Heart left ventricle (tissue), 16 donors: Measurements from ENCODE around the gene CHRNB4. TPM values are rescaled to one million over a fixed set of nuclear protein-coding genes. Genes with fewer than 3 reads are reported as not detected.

Experiments
- ATAC-seq, 4 donors: fragments of 200-7000 bp; cut with Tn5 transposase; one replicate each; pipeline ENCODE4 v1.9.1; 2020 to 2022; ENCODE audit warnings: moderate library complexity in 4 of 4, mild to moderate bottlenecking in 3 of 4, moderate number of reproducible peaks in 1 of 4
- DNase-seq, 5 donors: peaks; one replicate each; pipeline ENCODE4 v3.0.0-alpha.2; 2020
- H3K27ac ChIP-seq, 12 donors: fragments of 200-600 bp; sonication (generic) in 4 of 12; one replicate each; pipeline versions ENCODE4 v1.5.0 to v1.8.0; 2016 to 2022; ENCODE audit warnings: mild to moderate bottlenecking in 2 of 12
- H3K27me3 ChIP-seq, 9 donors: fragments of 200-600 bp; sonication (generic) in 2 of 9; one replicate each; pipeline versions ENCODE4 v1.5.1 to v1.8.0; 2016 to 2022; ENCODE audit warnings: mild to moderate bottlenecking in 3 of 9
- H3K36me3 ChIP-seq, 9 donors: fragments of 200-600 bp; sonication (generic) in 2 of 9; one replicate each; pipeline versions ENCODE4 v1.5.0 to v1.8.0; 2018 to 2022; ENCODE audit warnings: mild to moderate bottlenecking in 2 of 9
- H3K4me1 ChIP-seq, 12 donors: fragments of 200-600 bp; sonication (generic) in 4 of 12; one replicate each; pipeline versions ENCODE4 v1.5.0 to v1.8.0; 2016 to 2022; ENCODE audit warnings: mild to moderate bottlenecking in 3 of 12
- H3K4me3 ChIP-seq, 12 donors: fragments of 200-600 bp; sonication (generic) in 4 of 12; one replicate each; pipeline versions ENCODE4 v1.5.0 to v1.8.0; 2017 to 2022; ENCODE audit warnings: mild to moderate bottlenecking in 9 of 12, moderate library complexity in 4 of 12
- H3K9me3 ChIP-seq, 12 donors: fragments of 200-600 bp; sonication (generic) in 4 of 12; one replicate each; pipeline versions ENCODE4 v1.5.0 to v1.8.0; 2016 to 2022; ENCODE audit warnings: mild to moderate bottlenecking in 1 of 12
- POLR2A ChIP-seq, 2 donors: fragments of 450-650 bp; IDR thresholded peaks; one replicate each; pipeline ENCODE4 v1.6.1; 2017; ENCODE audit warnings: antibody characterized with exemption in 2 of 2, mild to moderate bottlenecking in 2 of 2, moderate library complexity in 2 of 2
- WGBS, 4 donors: extraction: QIAGEN DNeasy Blood & Tissue Kit in 2 of 4; methylation state at CpG; one replicate each; pipeline versions ENCODE4 v1.1.5 to v1.1.7; 2013 to 2018; 5-methylcytosine and 5-hydroxymethylcytosine counted together
- intact Hi-C, 10 donors: fragments of 100-400 bp; cut with DNase I; formaldehyde crosslinking; loops; one replicate each; pipeline versions ENCODE4 v1.11.1 to v1.14.2; 2022
- polyA plus RNA-seq, 2 donors: library from polyadenylated mRNA; stranded (reverse); fragments of 200-250 nt; gene quantifications; one replicate each; pipeline ENCODE4 v1.2.3, GENCODE V29; 2013
- total RNA-seq, 9 donors: library from RNA; depleted of rRNA in 2 of 9; stranded (reverse); fragments of >200 nt in 2 of 9; fragmentation: NEBNext Ultra II Directional in 3 of 9; extraction: Animal tissue kit (Norgen Biotek cat#: 25700) in 3 of 9; gene quantifications; one replicate each; pipeline versions ENCODE4 v1.1.0 to v1.2.4, GENCODE V29; 2016 to 2023
- TF ChIP-seq, protein P1 (sequence below), 12 donors: fragments of 200-600 bp; sonication (generic) in 4 of 12; IDR thresholded peaks; one replicate each; pipeline versions ENCODE4 v1.5.0 to v1.8.0; 2018 to 2022; ENCODE audit warnings: antibody characterized with exemption in 12 of 12, mild to moderate bottlenecking in 5 of 12
- donor health status: ischemic (EF 13 %, LVEDD 7.1; RV severe dilation, severe dysfunction).
- donor health status: healthy with polysubstance abuse.
- donor health status: DM: no; HTN: yes; CAD: no.
- donor health status: DM: no; HTN: no; CAD: no.
- donor health status: ischemic (EF 25% LVEDD 6.9; RV normal size, moderate dysfunction).
- donor health status: ischemic (EF 25% LVEDD 5.7; RV mildly dilated, moderate dysfunction).
- donor health status: healthy.
- donor health status: DM: yes; HTN: yes; CAD: no.
- donor health status: ischemic (EF 35%, LVEDD 5.7; RV mildly dilated, moderate dysfunction).
- donor health status: nonischemic (EF 11% LVEDD 7.7; RV severe dilation, severe dysfunction).
- donor health status: DM: yes; HTN: yes; CAD: no.
- donor health status: PGD.
- donor health status: ischemic (EF 29% LVEDD 5.4; RV normal size, mild dysfunction).
- donor health status: nonischemic (EF 23%, LVEDD 6.1; RV moderate dilation, normal function).

CHRNB4 gene
- total and polyA plus RNA-seq, 11 donors = 0.21 TPM; not detected in 10

DNA sequence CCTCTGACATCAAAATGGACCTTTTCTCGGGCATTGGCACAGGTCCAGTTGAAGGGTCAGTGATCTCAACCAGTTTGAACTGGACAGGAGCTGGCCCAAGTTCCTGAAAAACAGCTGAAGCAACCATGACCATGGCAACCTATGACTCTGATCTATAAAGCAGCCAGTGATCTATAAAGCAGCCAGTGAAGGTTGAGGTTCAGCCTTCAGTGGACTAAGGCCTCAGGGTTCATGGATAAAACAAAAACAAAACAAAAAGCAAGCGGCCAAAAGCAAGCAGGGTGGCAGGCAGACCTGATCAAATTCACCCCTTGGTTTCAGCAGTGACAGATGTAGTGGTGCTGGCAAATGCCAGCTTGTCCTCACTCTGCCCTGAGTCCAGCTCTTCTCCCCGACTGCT, 10.0 kb upstream of the CHRNB4 start:
- WGBS, 4 donors = 53 to 72% (median 63%) methylated on average over 3 of the region's 3 CpGs
- Histone ChIP-seq H3K4me3 (no peak overlapping the region), H3K27ac (no peak overlapping the region), H3K4me1 (peaks cover 0 to 6% (median 0%) of the 10 kb centered on the region in 12 donors), H3K27me3 (no peaks in the 10 kb centered on the region), H3K9me3 (no peaks in the 10 kb centered on the region), H3K36me3 (no peaks in the 10 kb centered on the region)
- TF ChIP-seq POLR2A (IDR thresholded peaks at IDR 0.05) = no peak
- TF ChIP-seq, protein P1, sequence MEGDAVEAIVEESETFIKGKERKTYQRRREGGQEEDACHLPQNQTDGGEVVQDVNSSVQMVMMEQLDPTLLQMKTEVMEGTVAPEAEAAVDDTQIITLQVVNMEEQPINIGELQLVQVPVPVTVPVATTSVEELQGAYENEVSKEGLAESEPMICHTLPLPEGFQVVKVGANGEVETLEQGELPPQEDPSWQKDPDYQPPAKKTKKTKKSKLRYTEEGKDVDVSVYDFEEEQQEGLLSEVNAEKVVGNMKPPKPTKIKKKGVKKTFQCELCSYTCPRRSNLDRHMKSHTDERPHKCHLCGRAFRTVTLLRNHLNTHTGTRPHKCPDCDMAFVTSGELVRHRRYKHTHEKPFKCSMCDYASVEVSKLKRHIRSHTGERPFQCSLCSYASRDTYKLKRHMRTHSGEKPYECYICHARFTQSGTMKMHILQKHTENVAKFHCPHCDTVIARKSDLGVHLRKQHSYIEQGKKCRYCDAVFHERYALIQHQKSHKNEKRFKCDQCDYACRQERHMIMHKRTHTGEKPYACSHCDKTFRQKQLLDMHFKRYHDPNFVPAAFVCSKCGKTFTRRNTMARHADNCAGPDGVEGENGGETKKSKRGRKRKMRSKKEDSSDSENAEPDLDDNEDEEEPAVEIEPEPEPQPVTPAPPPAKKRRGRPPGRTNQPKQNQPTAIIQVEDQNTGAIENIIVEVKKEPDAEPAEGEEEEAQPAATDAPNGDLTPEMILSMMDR (IDR thresholded peaks at IDR 0.05) = no peak
- ATAC-seq (no peak), DNase-seq (no peak)
- intact Hi-C loops = no loop called here

DNA sequence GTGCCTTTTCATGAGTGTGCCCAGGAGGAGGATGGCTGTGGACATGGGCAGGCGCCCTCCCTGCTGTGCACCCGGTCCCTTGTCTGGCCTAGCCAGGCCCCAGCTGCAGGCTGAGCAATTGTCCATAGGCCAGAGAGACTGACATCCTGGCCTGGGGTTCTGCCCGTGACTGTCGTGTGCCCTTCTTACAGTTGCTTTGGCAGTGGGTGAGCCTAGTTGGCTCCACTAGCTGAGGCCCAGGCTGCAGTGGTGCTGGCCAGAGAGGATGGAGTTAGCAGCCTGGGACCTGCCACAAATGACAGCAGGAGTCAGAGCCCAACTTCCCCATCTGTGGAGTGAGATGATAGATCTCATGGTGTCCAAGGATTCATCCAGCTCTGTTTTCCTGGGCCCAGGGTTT, 9.0 kb upstream of the CHRNB4 start:
- TF ChIP-seq, protein P1 (IDR thresholded peaks at IDR 0.05) = no peak
- no peak for TF ChIP-seq POLR2A (IDR thresholded peaks at IDR 0.05)
- Histone ChIP-seq H3K27me3 (no peaks in the 10 kb centered on the region), H3K27ac (no peak overlapping the region), H3K4me3 (no peak overlapping the region), H3K4me1 (peaks cover 0 to 6% (median 0%) of the 10 kb centered on the region in 12 donors), H3K9me3 (no peaks in the 10 kb centered on the region), H3K36me3 (no peaks in the 10 kb centered on the region)
- 58 to 85% (median 78%) methylated on average over 4 of the region's 4 CpGs for WGBS, 4 donors
- DNase-seq = peak in 1 of 5 donors; percentile 51
- ATAC-seq = peak; percentile 50 to 91 (median 86)
- intact Hi-C loops = no loop called here

DNA sequence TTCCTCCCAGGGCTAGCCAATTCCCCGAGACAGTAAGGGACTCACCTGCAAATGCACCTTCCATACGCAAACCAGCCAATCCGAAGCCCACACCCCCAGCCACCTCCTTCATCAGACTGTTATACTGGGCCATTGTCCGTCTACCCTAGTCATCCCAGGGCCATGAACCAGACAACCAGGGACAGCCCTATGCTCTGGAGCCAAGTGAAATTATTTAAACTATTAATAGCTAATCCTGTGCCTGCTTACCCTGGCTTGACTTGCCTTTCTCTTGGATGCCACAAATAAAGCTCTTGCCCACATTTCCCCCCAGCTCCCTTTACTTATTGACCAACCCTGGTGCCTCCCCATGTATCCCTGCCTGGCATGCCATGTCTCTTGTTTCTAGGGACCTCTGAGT, 4.0 kb upstream of the CHRNB4 start:
- no peak for TF ChIP-seq POLR2A (IDR thresholded peaks at IDR 0.05)
- TF ChIP-seq, protein P1 (IDR thresholded peaks at IDR 0.05) = no peak
- H3K9me3 ChIP-seq = no peaks in the 10 kb centered on the region
- ATAC-seq (peak in 2 of 4 donors; percentile 59 to 65), DNase-seq (no peak)
- intact Hi-C loops = no loop called here
- H3K36me3 ChIP-seq = no peaks in the 10 kb centered on the region
- 79 to 93% (median 85%) methylated on average over 4 of the region's 4 CpGs for WGBS, 4 donors
- no peak overlapping the region for H3K4me3 ChIP-seq
- H3K4me1 ChIP-seq = peaks cover 0 to 16% (median 6%) of the 10 kb centered on the region in 12 donors
- H3K27ac ChIP-seq = no peak overlapping the region
- peaks cover 0 to 15% (median 6%) of the 10 kb centered on the region in 9 donors for H3K27me3 ChIP-seq

DNA sequence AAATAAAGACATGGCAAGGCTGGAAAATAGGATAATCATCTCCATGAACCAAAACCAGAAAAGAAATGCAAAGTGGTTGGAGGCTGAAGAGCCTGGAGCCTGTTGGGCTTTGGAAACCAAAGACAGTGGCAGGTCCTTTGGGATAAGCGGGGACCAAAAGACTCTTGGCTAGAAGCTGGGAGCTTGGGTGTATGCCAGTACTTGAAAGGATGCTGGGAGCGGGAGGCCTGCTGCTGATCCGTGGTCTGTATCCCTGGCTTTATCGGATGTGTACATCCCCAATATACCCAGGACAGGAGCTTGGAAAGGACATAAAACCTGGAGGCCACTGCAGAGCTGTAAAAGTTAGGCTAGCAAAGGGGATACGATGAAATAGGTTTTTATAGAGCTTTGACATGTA, 1.3 kb upstream of the CHRNB4 start:
- H3K27me3 ChIP-seq = peaks cover 0 to 15% (median 6%) of the 10 kb centered on the region in 9 donors
- no peak overlapping the region for H3K27ac ChIP-seq
- H3K36me3 ChIP-seq = no peaks in the 10 kb centered on the region
- no peak for ATAC-seq
- no peak overlapping the region for H3K4me3 ChIP-seq
- intact Hi-C loops = loop anchor here in 1 of 10 donors (5.0 kb wide), 1 partner anchor 65 kb away; no protein-coding TSS in a partner anchor
- TF ChIP-seq, protein P1 (IDR thresholded peaks at IDR 0.05) = no peak
- no peak for TF ChIP-seq POLR2A (IDR thresholded peaks at IDR 0.05)
- peak in 2 of 5 donors; percentile 30 to 46 for DNase-seq
- H3K4me1 ChIP-seq = peaks cover 0 to 16% (median 6%) of the 10 kb centered on the region in 12 donors
- H3K9me3 ChIP-seq = no peaks in the 10 kb centered on the region
- WGBS, 4 donors = 39 to 52% (median 42%) methylated on average over 5 of the region's 5 CpGs
